SK-N-SH (cell line): Measurements from ENCODE around the gene GPR152. TPM values are rescaled to one million over a fixed set of nuclear protein-coding genes. Genes with fewer than 3 reads are reported as not detected.

Experiments
- CTCF ChIA-PET: fragments of 300-600, 350-600 bp; formaldehyde crosslinking; extraction: SDS; loops from one replicate; lab custom pipeline; 2021; lab: Yijun Ruan, JAX
- POLR2A ChIA-PET: fragments of 350-600 bp; sonication (Branson Sonifier 250); formaldehyde crosslinking; extraction: SDS; loops from one replicate; lab custom pipeline; 2020; ENCODE audit warnings: antibody characterized with exemption, inconsistent platforms; lab: Yijun Ruan, JAX
- DNase-seq: peaks from one replicate; pipeline ENCODE4 v3.0.0; 2012
- H2AFZ ChIP-seq: fragments of 200-600 bp; sonication (generic); 2 replicates; pipeline ENCODE4 v1.8.1; 2016; ENCODE audit warnings: antibody characterized with exemption, mild to moderate bottlenecking, low read depth
- H3F3A ChIP-seq: fragments of 200-600 bp; sonication (generic); replicated peaks from 2 replicates; pipeline ENCODE3; 2016; ENCODE audit warnings: antibody characterized with exemption, mild to moderate bottlenecking; ENCODE audit not compliant: insufficient read depth
- H3K27ac ChIP-seq, 2 experiments: fragments of 200-500 bp in 1 of 2; fragments of 200-600 bp in 1 of 2; sonication (Bioruptor generic) in 1 of 2; sonication (generic), shearing (Covaris generic) in 1 of 2; 2 replicates each; pipeline versions ENCODE4 v1.5.1 to v1.6.1; 2014 to 2016; ENCODE audit warnings: low read depth in 2 of 2, inconsistent platforms in 1 of 2, low read length in 1 of 2, mild to moderate bottlenecking in 1 of 2, mixed read lengths in 1 of 2
- H3K27me3 ChIP-seq: fragments of 200-600 bp; sonication (generic), shearing (Covaris generic); 2 replicates; pipeline ENCODE4 v1.6.1; 2016; ENCODE audit warnings: mixed run types; ENCODE audit not compliant: insufficient read depth
- H3K36me3 ChIP-seq, 2 experiments: fragments of 200-500 bp in 1 of 2; fragments of 200-600 bp in 1 of 2; sonication (Bioruptor generic) in 1 of 2; sonication (generic) in 1 of 2; replicated peaks in 1 of 2; 2 replicates each; pipeline versions ENCODE3 to v1.5.1; 2014 to 2016; ENCODE audit warnings: low read length in 1 of 2, mild to moderate bottlenecking in 1 of 2; ENCODE audit not compliant: insufficient read depth in 2 of 2, control insufficient read depth in 1 of 2
- H3K4me1 ChIP-seq, 2 experiments: fragments of 200-500 bp in 1 of 2; fragments of 200-600 bp in 1 of 2; sonication (Bioruptor generic) in 1 of 2; sonication (generic), shearing (Covaris generic) in 1 of 2; 2 replicates each; pipeline versions ENCODE4 v1.5.1 to v1.6.1; 2014 to 2016; ENCODE audit warnings: low read depth in 1 of 2, low read length in 1 of 2, mixed run types in 1 of 2; ENCODE audit not compliant: insufficient read depth in 2 of 2, control insufficient read depth in 1 of 2
- H3K4me2 ChIP-seq: fragments of 200-600 bp; sonication (generic), shearing (Covaris generic); 2 replicates; pipeline ENCODE4 v1.6.1; 2017; ENCODE audit warnings: mixed run types
- H3K4me3 ChIP-seq, 2 experiments: fragments of 200-500 bp in 1 of 2; fragments of 200-600 bp in 1 of 2; sonication (Bioruptor generic) in 1 of 2; sonication (generic), shearing (Covaris generic) in 1 of 2; 2 replicates each; pipeline versions ENCODE4 v1.5.1 to v1.8.1; 2014 to 2016; ENCODE audit warnings: low read depth in 2 of 2, inconsistent platforms in 1 of 2, low read length in 1 of 2, mild to moderate bottlenecking in 1 of 2, mixed read lengths in 1 of 2, moderate library complexity in 1 of 2
- H3K79me2 ChIP-seq: fragments of 200-600 bp; sonication (generic); 2 replicates; pipeline ENCODE4 v1.8.1; 2017; ENCODE audit warnings: mild to moderate bottlenecking; ENCODE audit not compliant: insufficient read depth
- H3K9ac ChIP-seq: fragments of 200-600 bp; sonication (generic); 2 replicates; pipeline ENCODE4 v1.6.1; 2017; ENCODE audit warnings: mixed run types
- H3K9me2 ChIP-seq: fragments of 200-600 bp; sonication (generic); 2 replicates; pipeline ENCODE4 v1.6.1; 2017; ENCODE audit warnings: mixed run types
- H3K9me3 ChIP-seq: fragments of 200-600 bp; sonication (generic); 2 replicates; pipeline ENCODE4 v1.6.1; 2017; ENCODE audit warnings: mixed run types, mild to moderate bottlenecking, moderate library complexity
- H4K20me1 ChIP-seq: fragments of 200-600 bp; sonication (generic); 2 replicates; pipeline ENCODE4 v1.6.1; 2017; ENCODE audit warnings: mild to moderate bottlenecking, mixed run types; ENCODE audit not compliant: insufficient read depth
- ELF1 ChIP-seq: IDR thresholded peaks from 2 replicates; pipeline ENCODE4 v1.4.0; 2012
- EP300 ChIP-seq, 2 experiments: IDR thresholded peaks; 2 replicates each; pipeline versions ENCODE4 v1.4.0 to v1.6.1; 2012; ENCODE audit warnings: borderline replicate concordance in 1 of 2, low read depth in 1 of 2, low read length in 1 of 2
- EZH2phosphoT487 ChIP-seq: fragments of 200-600 bp; sonication (generic); IDR thresholded peaks from 2 replicates; pipeline ENCODE4 v1.6.1; 2017; ENCODE audit warnings: low read depth, mixed run types, mild to moderate bottlenecking, antibody characterized with exemption, moderate library complexity, borderline replicate concordance
- GATA2 ChIP-seq: sonication (generic); formaldehyde crosslinking; IDR thresholded peaks from 2 replicates; pipeline ENCODE4 v1.5.0; 2020; ENCODE audit warnings: mild to moderate bottlenecking, missing genetic modification reagents
- MEF2A ChIP-seq: IDR thresholded peaks from 2 replicates; pipeline ENCODE4 v1.4.0; 2012; ENCODE audit warnings: low read depth, borderline replicate concordance
- POLR2AphosphoS5 ChIP-seq: IDR thresholded peaks from 2 replicates; pipeline ENCODE4 v1.6.1; 2012; ENCODE audit warnings: low read depth, low read length
- RAD21 ChIP-seq: IDR thresholded peaks from 2 replicates; pipeline ENCODE4 v1.6.1; 2012; ENCODE audit warnings: mild to moderate bottlenecking, low read length
- RFX5 ChIP-seq: IDR thresholded peaks from 2 replicates; pipeline ENCODE4 v1.6.1; 2012; ENCODE audit warnings: mild to moderate bottlenecking, improper control_type of control experiment, low read length
- RXRA ChIP-seq: IDR thresholded peaks from 2 replicates; pipeline ENCODE4 v1.4.0; 2012; ENCODE audit warnings: low read depth, mild to moderate bottlenecking, borderline replicate concordance
- TAF1 ChIP-seq: IDR thresholded peaks from 2 replicates; pipeline ENCODE4 v1.6.1; 2012; ENCODE audit warnings: low read depth, mild to moderate bottlenecking, low read length, moderate library complexity, borderline replicate concordance
- WGBS: methylation state at CpG from one replicate; pipeline ENCODE4 v1.1.6; 2017; ENCODE audit warnings: low lambda C conversion rate; 5-methylcytosine and 5-hydroxymethylcytosine counted together
- polyA plus RNA-seq, 3 experiments: library from polyadenylated mRNA; depleted of rRNA; stranded (reverse); fragments of >200 nt; gene quantifications; 2 replicates each; pipeline ENCODE4 v1.2.3, GENCODE V29; 2012
- TF ChIP-seq, protein P1 (sequence below): IDR thresholded peaks from 2 replicates; pipeline ENCODE4 v1.4.0; 2012; ENCODE audit warnings: low read depth, borderline replicate concordance
- TF ChIP-seq, protein P2 (sequence below): IDR thresholded peaks from 2 replicates; pipeline ENCODE4 v1.6.1; 2012; ENCODE audit warnings: mild to moderate bottlenecking, low read depth, low read length, moderate library complexity
- TF ChIP-seq, protein P3 (sequence below): fragments of 150-350 bp; IDR thresholded peaks from 2 replicates; pipeline ENCODE4 v1.6.1; 2017; ENCODE audit warnings: antibody characterized with exemption, low read length, low read depth, borderline replicate concordance
- TF ChIP-seq, protein P4 (sequence below): IDR thresholded peaks from 2 replicates; pipeline ENCODE4; 2012

The GPR152 gene
- polyA plus RNA-seq, 1 of the 3 experiments (the other 2 are of a cell fraction): not detected

DNA sequence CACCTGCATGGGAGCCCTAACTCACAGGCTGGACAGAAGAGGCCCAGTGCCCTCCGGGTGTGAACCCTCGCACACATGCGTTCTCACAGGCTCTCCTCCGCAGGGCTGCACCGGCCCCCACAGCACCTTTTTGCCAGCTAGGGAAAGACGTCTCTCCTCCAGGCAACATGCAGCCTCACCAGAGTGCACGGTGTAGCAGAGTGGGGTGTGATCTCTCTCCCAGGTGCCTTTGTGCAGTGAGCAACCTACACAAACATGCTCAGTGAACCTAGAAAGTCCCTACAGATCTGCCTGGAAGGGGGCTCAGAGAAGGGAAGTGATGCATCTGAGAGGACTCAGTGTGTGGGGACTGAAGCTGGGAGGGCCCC is 40.8 kb downstream of the GPR152 start:
- WGBS: 60% methylated on average over 5 of the region's 7 CpGs
- H3K79me2 ChIP-seq: no peaks in the 10 kb centered on the region
- CTCF ChIA-PET: interaction anchor here (3.4 kb wide), 1 partner anchor 10 kb away, joined by 12 read pairs; the partner anchor contains the start of gene PPP1CA
- H3K4me2 ChIP-seq: no peak overlapping the region
- DNase-seq: no peak
- H3K27me3 ChIP-seq: no peaks in the 10 kb centered on the region
- peaks cover 2 to 3% of the 10 kb centered on the region in 2 experiments; a peak in 1 of 4 replicates for H3K4me1 ChIP-seq
- no peaks in the 10 kb centered on the region for H4K20me1 ChIP-seq
- no peaks in the 10 kb centered on the region for H3F3A ChIP-seq
- no peak for TF ChIP-seq TAF1
- no peak for TF ChIP-seq GATA2 (CRISPR knock-in tag)
- no peak for TF ChIP-seq EP300 (IDR thresholded peaks at IDR 0.05; ENCODE audit: borderline replicate concordance in 1 of 2, low read depth in 1 of 2, low read length in 1 of 2)
- TF ChIP-seq, protein P1, sequence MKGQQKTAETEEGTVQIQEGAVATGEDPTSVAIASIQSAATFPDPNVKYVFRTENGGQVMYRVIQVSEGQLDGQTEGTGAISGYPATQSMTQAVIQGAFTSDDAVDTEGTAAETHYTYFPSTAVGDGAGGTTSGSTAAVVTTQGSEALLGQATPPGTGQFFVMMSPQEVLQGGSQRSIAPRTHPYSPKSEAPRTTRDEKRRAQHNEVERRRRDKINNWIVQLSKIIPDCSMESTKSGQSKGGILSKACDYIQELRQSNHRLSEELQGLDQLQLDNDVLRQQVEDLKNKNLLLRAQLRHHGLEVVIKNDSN: no peak
- no peak for TF ChIP-seq EZH2phosphoT487
- TF ChIP-seq, protein P2, sequence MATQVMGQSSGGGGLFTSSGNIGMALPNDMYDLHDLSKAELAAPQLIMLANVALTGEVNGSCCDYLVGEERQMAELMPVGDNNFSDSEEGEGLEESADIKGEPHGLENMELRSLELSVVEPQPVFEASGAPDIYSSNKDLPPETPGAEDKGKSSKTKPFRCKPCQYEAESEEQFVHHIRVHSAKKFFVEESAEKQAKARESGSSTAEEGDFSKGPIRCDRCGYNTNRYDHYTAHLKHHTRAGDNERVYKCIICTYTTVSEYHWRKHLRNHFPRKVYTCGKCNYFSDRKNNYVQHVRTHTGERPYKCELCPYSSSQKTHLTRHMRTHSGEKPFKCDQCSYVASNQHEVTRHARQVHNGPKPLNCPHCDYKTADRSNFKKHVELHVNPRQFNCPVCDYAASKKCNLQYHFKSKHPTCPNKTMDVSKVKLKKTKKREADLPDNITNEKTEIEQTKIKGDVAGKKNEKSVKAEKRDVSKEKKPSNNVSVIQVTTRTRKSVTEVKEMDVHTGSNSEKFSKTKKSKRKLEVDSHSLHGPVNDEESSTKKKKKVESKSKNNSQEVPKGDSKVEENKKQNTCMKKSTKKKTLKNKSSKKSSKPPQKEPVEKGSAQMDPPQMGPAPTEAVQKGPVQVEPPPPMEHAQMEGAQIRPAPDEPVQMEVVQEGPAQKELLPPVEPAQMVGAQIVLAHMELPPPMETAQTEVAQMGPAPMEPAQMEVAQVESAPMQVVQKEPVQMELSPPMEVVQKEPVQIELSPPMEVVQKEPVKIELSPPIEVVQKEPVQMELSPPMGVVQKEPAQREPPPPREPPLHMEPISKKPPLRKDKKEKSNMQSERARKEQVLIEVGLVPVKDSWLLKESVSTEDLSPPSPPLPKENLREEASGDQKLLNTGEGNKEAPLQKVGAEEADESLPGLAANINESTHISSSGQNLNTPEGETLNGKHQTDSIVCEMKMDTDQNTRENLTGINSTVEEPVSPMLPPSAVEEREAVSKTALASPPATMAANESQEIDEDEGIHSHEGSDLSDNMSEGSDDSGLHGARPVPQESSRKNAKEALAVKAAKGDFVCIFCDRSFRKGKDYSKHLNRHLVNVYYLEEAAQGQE: no peak
- TF ChIP-seq RXRA: no peak
- TF ChIP-seq, protein P3, sequence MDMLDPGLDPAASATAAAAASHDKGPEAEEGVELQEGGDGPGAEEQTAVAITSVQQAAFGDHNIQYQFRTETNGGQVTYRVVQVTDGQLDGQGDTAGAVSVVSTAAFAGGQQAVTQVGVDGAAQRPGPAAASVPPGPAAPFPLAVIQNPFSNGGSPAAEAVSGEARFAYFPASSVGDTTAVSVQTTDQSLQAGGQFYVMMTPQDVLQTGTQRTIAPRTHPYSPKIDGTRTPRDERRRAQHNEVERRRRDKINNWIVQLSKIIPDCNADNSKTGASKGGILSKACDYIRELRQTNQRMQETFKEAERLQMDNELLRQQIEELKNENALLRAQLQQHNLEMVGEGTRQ: no peak
- no peak for TF ChIP-seq RAD21
- TF ChIP-seq RFX5: no peak
- TF ChIP-seq MEF2A: no peak
- TF ChIP-seq, protein P4, sequence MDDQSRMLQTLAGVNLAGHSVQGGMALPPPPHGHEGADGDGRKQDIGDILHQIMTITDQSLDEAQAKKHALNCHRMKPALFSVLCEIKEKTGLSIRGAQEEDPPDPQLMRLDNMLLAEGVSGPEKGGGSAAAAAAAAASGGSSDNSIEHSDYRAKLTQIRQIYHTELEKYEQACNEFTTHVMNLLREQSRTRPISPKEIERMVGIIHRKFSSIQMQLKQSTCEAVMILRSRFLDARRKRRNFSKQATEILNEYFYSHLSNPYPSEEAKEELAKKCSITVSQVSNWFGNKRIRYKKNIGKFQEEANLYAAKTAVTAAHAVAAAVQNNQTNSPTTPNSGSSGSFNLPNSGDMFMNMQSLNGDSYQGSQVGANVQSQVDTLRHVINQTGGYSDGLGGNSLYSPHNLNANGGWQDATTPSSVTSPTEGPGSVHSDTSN: no peak
- TF ChIP-seq ELF1: no peak
- no peak for TF ChIP-seq POLR2AphosphoS5
- no peak overlapping the region for H3K27ac ChIP-seq
- H3K9me2 ChIP-seq: no peaks in the 10 kb centered on the region
- no peak overlapping the region for H2AFZ ChIP-seq
- no peak overlapping the region for H3K9ac ChIP-seq
- no peak overlapping the region for H3K4me3 ChIP-seq
- POLR2A ChIA-PET: interaction anchor here (0.9 kb wide), 1 partner anchor 10 kb away, joined by 3 read pairs; the partner anchor contains the start of gene PPP1CA
- H3K9me3 ChIP-seq: no peaks in the 10 kb centered on the region
- H3K36me3 ChIP-seq: no peaks in the 10 kb centered on the region
